ENCODE results near the gene SLC35B2. TPM values are rescaled to one million over a fixed set of nuclear protein-coding genes. Genes with fewer than 3 reads are reported as not detected.
A peak's percentile ranks its signal among the peaks of the same experiment; 100 is the strongest.

Gene SLC35B2
- total RNA-seq, 2 donors from 2014 or later, result 23.1 to 28.9 TPM

GRCh38 chr6:44245912-44246662 is 11.2 kb downstream of the SLC35B2 start:
- intact Hi-C loops (cut with DNase I), result no loop called here
- peak; percentile 96 for DNase-seq (ENCODE audit: low spot score)

DNA sequence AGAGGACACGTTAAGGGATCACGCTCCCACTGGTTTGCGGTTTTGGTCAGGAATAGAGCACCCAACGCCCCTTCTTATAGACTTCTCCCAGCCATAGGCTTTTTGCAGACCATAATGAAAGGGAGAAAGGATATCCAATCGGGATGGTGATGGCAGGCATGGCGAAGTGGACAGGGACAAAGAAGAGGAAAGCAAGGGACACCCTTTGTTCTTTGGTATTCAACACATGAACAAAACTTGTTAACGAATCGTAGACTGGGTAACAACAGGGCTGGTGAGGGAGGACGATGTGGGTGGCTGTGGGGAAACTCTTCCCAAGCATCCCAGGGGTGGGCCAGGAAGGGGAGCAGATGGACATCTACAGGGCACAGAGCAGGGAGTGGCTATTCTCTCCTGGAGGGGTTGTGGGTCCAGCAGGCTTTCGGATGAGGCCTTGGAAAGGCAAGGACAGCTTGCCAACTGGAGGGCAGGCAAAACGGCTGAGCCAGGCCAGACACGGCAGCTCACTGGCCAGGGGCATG is 11.9 kb downstream of the SLC35B2 start:
- no peak for DNase-seq (ENCODE audit: low spot score)
- intact Hi-C loops (cut with DNase I), result no loop called here

DNA sequence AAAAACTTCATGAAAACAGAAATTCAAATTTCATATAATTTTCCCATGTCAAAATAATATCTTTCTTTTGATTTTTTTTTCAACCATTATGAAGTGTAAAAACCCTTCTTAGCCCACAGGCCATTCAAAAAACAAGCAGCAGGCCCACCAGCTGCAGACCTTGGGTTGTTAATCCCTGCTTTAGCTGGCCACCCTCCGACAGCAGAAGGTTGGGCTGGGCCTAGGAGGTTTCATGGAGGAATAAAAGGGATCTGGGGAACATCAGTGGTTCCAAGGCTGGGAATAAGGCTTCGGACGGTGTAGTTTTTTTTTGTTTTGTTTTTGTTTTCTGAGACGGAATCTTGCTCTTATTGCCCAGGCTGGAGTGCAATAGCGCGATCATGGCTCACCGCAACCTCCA is 14.0 kb downstream of the SLC35B2 start:
- intact Hi-C loops (cut with DNase I), result no loop called here
- no peak for DNase-seq (ENCODE audit: low spot score)

DNA sequence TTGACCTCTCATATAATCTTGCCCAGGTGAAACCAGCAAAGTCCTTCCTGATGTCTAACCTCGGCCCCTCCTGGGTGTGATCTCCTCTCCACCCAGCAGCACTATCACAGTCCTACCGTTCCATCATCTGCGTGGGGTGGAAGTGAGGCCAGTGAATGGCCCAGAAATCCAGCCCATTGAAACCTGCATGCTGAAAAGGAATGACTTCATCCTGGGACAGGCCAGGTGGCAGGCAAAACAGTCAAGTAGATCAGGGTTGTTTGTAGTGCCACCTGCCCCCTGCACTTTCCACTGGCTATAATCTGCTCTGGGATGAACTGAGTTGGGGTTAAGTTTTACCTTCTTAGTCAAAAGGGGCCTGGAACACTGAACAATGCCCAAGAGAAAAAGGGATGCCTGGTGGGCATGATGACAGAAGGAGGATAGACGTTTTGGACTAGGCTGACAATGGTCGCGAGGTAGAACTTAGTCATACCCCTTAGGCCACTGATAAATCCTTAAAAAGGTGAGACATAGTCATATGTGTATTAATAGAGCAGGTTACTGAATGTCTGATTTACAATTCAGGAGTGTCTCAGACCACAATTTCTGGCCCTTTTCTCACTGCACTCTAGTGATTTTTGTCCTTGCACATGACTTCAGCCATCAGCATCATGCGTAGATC is 18.5 kb downstream of the SLC35B2 start:
- intact Hi-C loops (cut with DNase I), result loop anchor here (5.0 to 10.0 kb wide), 2 partner anchors 67 to 124 kb away; no protein-coding TSS in a partner anchor
- peak; percentile 17 for DNase-seq (ENCODE audit: low spot score)

DNA sequence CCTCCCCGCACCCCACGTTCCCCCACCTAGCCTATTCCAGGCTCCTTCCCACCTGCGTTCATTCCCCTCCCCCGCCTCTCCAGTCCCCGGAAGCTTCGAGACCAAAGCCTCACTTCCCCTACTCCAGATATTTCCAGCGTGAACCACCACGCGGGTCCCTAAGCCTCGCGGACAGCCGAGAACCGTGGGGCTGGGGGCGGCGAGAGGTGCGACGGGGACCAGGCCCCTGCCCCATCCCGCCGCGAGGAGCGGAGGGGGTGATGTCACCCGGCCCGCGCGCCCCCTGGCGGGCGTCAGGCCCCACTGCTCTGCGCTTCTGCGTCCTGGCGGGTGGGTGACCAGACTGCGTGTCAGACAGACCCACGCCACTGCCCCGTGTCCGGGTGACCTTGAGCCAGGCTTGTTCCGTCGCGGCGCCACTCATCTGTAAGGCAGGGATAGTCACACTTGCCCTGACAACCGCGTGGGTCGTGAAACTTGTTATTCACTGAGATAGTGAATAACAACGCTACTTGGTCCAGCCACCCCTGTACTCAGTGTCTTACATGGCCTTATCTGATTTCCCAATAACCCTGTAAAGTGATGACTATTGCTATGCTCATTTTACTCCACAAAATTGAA is 19.4 kb downstream of the SLC35B2 start:
- peak; percentile 95 for DNase-seq (ENCODE audit: low spot score)
- intact Hi-C loops (cut with DNase I), result loop anchor here (5.0 to 10.0 kb wide), 2 partner anchors 66 to 123 kb away; no protein-coding TSS in a partner anchor

DNA sequence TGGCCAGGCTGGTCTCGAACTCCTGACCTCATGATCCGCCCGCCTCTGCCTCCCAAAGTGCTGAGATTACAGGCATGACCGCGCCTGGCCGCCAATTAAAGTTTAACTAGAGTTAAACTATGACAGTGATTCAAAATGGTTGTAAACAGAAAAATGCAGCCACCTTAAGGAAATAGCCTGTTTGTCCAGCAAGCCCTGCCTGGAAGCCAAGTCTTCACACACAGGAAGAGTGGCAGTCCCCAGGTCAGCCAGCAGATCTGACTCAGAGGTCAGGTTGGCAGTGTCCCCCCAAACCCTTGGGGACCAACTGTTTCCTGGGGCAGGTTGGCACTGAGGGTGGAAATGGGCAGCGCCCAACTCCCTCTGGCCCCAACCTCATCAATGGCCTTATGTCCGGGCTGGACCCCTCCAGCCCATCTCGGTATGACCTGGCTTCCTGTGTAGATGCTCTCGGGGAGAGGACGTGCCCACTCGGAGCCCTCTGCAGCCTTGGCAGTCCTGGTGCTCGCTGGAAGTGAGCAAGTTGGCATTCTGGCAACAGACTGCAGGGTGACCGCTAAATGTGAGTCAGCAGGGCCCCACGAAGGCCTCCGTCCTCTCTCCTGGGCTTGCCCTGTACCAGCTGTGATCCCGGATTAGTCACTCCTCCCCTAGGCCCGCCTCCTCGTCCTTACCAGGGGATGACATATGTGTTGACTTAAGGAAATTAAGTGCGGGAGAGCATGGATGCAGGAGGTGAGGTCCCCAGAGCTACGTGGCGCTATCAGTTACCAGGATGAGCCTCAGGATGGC is 20.1 kb downstream of the SLC35B2 start:
- intact Hi-C loops (cut with DNase I), result loop anchor here (5.0 to 10.0 kb wide), 2 partner anchors 65 to 122 kb away; no protein-coding TSS in a partner anchor
- peak; percentile 96 for DNase-seq (ENCODE audit: low spot score)

- peak; percentile 20 for DNase-seq (ENCODE audit: low spot score)
- intact Hi-C loops (cut with DNase I), result loop anchor here (5.0 to 10.0 kb wide), 2 partner anchors 64 to 121 kb away; no protein-coding TSS in a partner anchor
These were observed 21.3 kb downstream of the SLC35B2 start for GRCh38 chr6:44235891-44236516.

GRCh38 chr6:44235269-44235668 is 22.1 kb downstream of the SLC35B2 start:
- intact Hi-C loops (cut with DNase I), result loop anchor here (5.0 to 10.0 kb wide), 2 partner anchors 63 to 120 kb away; no protein-coding TSS in a partner anchor
- no peak for DNase-seq (ENCODE audit: low spot score)

GRCh38 chr6:44234101-44235025 is 23.0 kb downstream of the SLC35B2 start:
- DNase-seq (ENCODE audit: low spot score), result peak; percentile 94
- intact Hi-C loops (cut with DNase I), result loop anchor here (5.0 to 10.0 kb wide), 2 partner anchors 62 to 120 kb away; no protein-coding TSS in a partner anchor

- DNase-seq (ENCODE audit: low spot score), result peak; percentile 61
- intact Hi-C loops (cut with DNase I), result loop anchor here in 1 of 2 donors (10.0 kb wide), 1 partner anchor 119 kb away; no protein-coding TSS in a partner anchor
These were observed 23.7 kb downstream of the SLC35B2 start for GRCh38 chr6:44233567-44234100.

- intact Hi-C loops (cut with DNase I), result loop anchor here in 1 of 2 donors (10.0 kb wide), 1 partner anchor 118 kb away; no protein-coding TSS in a partner anchor
- DNase-seq (ENCODE audit: low spot score), result peak; percentile 74
These were observed 24.4 kb downstream of the SLC35B2 start for GRCh38 chr6:44232676-44233566.

DNA sequence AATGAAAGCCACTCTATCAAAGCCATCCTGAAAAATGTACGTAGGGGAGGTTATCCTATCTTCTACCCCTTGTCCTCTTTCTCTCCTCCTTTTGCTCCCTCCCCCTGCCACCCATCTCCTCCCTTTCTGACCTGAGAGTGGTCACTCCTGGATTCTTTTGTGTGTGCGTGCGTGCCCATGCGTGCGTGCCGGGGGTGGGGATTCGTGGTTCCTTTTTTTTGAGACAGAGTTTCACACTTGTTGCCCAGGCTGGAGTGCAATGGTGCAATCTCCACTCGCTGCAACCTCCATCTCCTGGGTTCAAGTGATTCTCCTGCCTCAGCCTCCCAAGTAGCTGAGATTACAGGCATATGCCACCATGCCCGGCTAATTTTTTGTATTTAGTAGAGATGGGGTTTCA is 25.9 kb downstream of the SLC35B2 start:
- DNase-seq (ENCODE audit: low spot score), result peak; percentile 45
- intact Hi-C loops (cut with DNase I), result loop anchor here in 1 of 2 donors (10.0 kb wide), 1 partner anchor 117 kb away; no protein-coding TSS in a partner anchor

DNA sequence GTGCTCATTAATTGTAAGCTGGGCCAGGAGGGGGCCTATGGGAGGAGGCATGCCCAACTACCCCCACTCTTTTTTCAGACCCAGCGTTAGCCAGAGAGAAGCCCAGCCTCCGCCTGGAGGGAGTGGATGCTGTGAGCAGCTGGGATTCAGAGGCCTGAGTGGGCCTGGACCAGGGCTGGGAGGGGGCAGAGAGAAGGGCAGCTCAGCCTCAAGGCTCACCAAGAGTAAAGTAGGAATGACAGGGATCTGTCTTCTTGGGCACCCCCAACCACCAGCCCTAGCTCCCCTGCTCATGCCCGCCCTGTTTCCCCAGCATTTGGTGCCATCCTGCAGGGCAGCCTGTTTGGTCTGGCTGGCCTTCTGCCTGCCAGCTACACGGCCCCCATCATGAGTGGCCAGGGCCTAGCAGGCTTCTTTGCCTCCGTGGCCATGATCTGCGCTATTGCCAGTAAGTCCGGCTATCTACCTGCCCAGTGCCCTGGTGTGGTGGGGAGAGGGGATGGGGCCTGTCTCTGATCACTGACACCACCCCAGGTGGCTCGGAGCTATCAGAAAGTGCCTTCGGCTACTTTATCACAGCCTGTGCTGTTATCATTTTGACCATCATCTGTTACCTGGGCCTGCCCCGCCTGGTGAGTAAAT is 27.2 kb downstream of the SLC35B2 start:
- intact Hi-C loops (cut with DNase I), result loop anchor here in 1 of 2 donors (10.0 kb wide), 1 partner anchor 115 kb away; no protein-coding TSS in a partner anchor

DNA sequence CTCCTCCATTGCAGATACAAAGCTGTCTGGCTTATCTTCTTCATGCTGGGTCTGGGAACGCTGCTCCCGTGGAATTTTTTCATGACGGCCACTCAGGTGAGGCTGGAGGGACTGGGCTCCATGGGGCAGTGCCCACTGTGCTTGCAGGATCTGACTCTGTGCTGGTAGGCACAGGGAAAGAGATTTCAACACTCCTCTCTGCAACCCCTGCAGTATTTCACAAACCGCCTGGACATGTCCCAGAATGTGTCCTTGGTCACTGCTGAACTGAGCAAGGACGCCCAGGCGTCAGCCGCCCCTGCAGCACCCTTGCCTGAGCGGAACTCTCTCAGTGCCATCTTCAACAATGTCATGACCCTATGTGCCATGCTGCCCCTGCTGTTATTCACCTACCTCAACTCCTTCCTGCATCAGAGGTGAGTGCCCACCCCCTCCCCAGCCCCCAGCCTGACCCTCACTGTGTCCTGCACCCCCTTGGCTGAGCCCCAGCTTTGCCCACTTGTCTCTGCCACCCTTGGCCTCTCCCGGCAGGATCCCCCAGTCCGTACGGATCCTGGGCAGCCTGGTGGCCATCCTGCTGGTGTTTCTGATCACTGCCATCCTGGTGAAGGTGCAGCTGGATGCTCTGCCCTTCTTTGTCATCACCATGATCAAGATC is 27.8 kb downstream of the SLC35B2 start:
- DNase-seq (ENCODE audit: low spot score), result peak; percentile 67
- intact Hi-C loops (cut with DNase I), result loop anchor here in 1 of 2 donors (10.0 kb wide), 1 partner anchor 115 kb away; no protein-coding TSS in a partner anchor

More for the DNA sequence above, 27.2 kb downstream of the SLC35B2 start:
- DNase-seq (ENCODE audit: low spot score), result peak; percentile 55

DNA sequence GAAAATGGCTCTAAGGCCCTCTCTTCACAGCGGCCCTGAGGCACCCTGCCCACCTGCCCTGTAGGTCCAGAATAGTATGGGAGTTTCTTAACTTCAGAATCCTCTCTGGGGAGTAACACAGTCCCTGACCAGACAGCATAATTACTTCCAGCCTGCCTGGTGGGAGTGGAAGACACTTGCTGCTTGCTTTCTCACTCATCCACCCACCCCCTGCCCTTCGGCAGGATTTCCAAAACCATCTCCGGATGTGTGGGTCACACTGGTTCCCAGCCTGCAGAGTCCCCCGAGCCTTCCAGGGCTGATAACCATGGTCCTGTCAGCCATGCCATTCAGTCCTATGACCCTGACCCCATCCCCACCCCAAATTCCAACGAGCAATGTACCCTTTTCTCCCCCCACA is 28.5 kb downstream of the SLC35B2 start:
- intact Hi-C loops (cut with DNase I), result no loop called here
- peak; percentile 72 for DNase-seq (ENCODE audit: low spot score)
